H1 (cell line): ENCODE data around the gene MLANA. TPM values are rescaled to one million over a fixed set of nuclear protein-coding genes. Genes with fewer than 3 reads are reported as not detected.

Experiments used
- CTCF ChIA-PET: fragments of 300-600 bp; sonication (Branson Sonifier 250); formaldehyde crosslinking; loops from one replicate; lab custom pipeline; 2021; ENCODE audit not compliant: partially characterized antibody; lab: Charles Lee
- POLR2A ChIA-PET: fragments of 300-600 bp; sonication (Branson Sonifier 250); formaldehyde crosslinking; loops from one replicate; lab custom pipeline; 2021; ENCODE audit warnings: inconsistent platforms; ENCODE audit not compliant: partially characterized antibody; lab: Charles Lee
- DNase-seq, 2 experiments: peaks; one replicate each; pipeline versions ENCODE4 v3.0.0 to v3.0.0-alpha.2; 2010 to 2022; ENCODE audit warnings: low spot score in 2 of 2, low read depth in 1 of 2, mixed read lengths in 1 of 2
- FAIRE-seq: peaks from 2 replicates; lab custom pipeline; 2011; peaks lifted over from hg19 to GRCh38; lab: Jason Lieb, UNC
- H2AFZ ChIP-seq: 2 replicates; pipeline ENCODE4 v1.8.1; 2012; ENCODE audit warnings: low read length, inconsistent platforms
- H2AK5ac ChIP-seq: 2 replicates; pipeline ENCODE4 v1.6.1; 2013; ENCODE audit warnings: low read depth, low read length
- H2BK120ac ChIP-seq: replicated peaks from 2 replicates; pipeline ENCODE3; 2013; ENCODE audit warnings: low read depth, low read length, inconsistent platforms
- H2BK12ac ChIP-seq: 2 replicates; pipeline ENCODE4 v1.6.1; 2013; ENCODE audit warnings: low read depth, low read length
- H2BK15ac ChIP-seq: 2 replicates; pipeline ENCODE4 v1.6.1; 2013; ENCODE audit warnings: low read length
- H2BK20ac ChIP-seq: 2 replicates; pipeline ENCODE4 v1.6.1; 2013; ENCODE audit warnings: low read length
- H2BK5ac ChIP-seq: 2 replicates; pipeline ENCODE4 v1.6.1; 2013; ENCODE audit warnings: low read depth, low read length
- H3K14ac ChIP-seq: 2 replicates; pipeline ENCODE4 v1.6.1; 2013; ENCODE audit warnings: inconsistent platforms; ENCODE audit not compliant: insufficient read length
- H3K18ac ChIP-seq: 2 replicates; pipeline ENCODE4 v1.6.1; 2013; ENCODE audit warnings: low read length; ENCODE audit errors: extremely low read depth
- H3K23ac ChIP-seq: 2 replicates; pipeline ENCODE4 v1.6.1; 2013; ENCODE audit warnings: inconsistent platforms; ENCODE audit not compliant: insufficient read length
- H3K23me2 ChIP-seq: 2 replicates; pipeline ENCODE4 v1.6.1; 2013; ENCODE audit warnings: low read depth, low read length
- H3K27ac ChIP-seq: 2 replicates; pipeline ENCODE4 v1.6.1; 2011; ENCODE audit warnings: low read depth, low read length, inconsistent platforms
- H3K27me3 ChIP-seq, 4 experiments: replicated peaks in 1 of 4; 1 replicate in 1 of 4; 2 replicates in 3 of 4; pipeline versions ENCODE4 v1.6.1 to v1.8.1; 2011 to 2013; ENCODE audit warnings: low read length in 3 of 4, mild to moderate bottlenecking in 3 of 4, inconsistent platforms in 2 of 4, mixed read lengths in 2 of 4, moderate library complexity in 1 of 4; ENCODE audit not compliant: control insufficient read depth in 3 of 4, insufficient read depth in 3 of 4; ENCODE audit errors: extremely low read depth in 1 of 4
- H3K36me3 ChIP-seq, 4 experiments: 2 replicates each; pipeline versions ENCODE4 v1.6.1 to v1.8.1; 2011 to 2013; ENCODE audit warnings: mild to moderate bottlenecking in 4 of 4, low read length in 3 of 4, moderate library complexity in 2 of 4, control low read depth in 1 of 4, inconsistent platforms in 1 of 4; ENCODE audit not compliant: insufficient read depth in 4 of 4, control insufficient read depth in 2 of 4
- H3K4ac ChIP-seq: replicated peaks from 2 replicates; pipeline ENCODE3; 2013; ENCODE audit warnings: low read length, low read depth, mixed read lengths, inconsistent platforms; ENCODE audit not compliant: insufficient read length
- H3K4me1 ChIP-seq, 4 experiments: replicated peaks in 1 of 4; 1 replicate in 1 of 4; 2 replicates in 3 of 4; pipeline versions ENCODE4 v1.6.1 to v1.8.1; 2011 to 2013; ENCODE audit warnings: low read length in 3 of 4, inconsistent platforms in 2 of 4, mixed read lengths in 1 of 4; ENCODE audit not compliant: insufficient read depth in 4 of 4, control insufficient read depth in 3 of 4
- H3K4me2 ChIP-seq, 2 experiments: 2 replicates each; pipeline versions ENCODE4 v1.6.1 to v1.8.1; 2011 to 2013; ENCODE audit warnings: low read depth in 2 of 2, low read length in 2 of 2, control low read depth in 1 of 2, inconsistent platforms in 1 of 2, mild to moderate bottlenecking in 1 of 2; ENCODE audit not compliant: insufficient read depth in 1 of 2
- H3K4me3 ChIP-seq, 4 experiments: fragments of 200-600, 300-600 bp in 1 of 4; sonication (generic), shearing (Covaris generic), sonication (Bioruptor Twin) in 1 of 4; 2 replicates each; pipeline versions ENCODE4 v1.5.1 to v1.8.1; 2011 to 2016; ENCODE audit warnings: low read length in 4 of 4, low read depth in 3 of 4, control low read depth in 2 of 4, inconsistent platforms in 2 of 4, mild to moderate bottlenecking in 2 of 4, mixed read lengths in 1 of 4, moderate library complexity in 1 of 4; ENCODE audit not compliant: insufficient read depth in 2 of 4; ENCODE audit errors: extremely low read depth in 1 of 4
- H3K56ac ChIP-seq: replicated peaks from 2 replicates; pipeline ENCODE3; 2013; ENCODE audit warnings: low read depth, mild to moderate bottlenecking, mixed read lengths, low read length, inconsistent platforms; ENCODE audit not compliant: insufficient read length
- H3K79me1 ChIP-seq: 2 replicates; pipeline ENCODE4 v1.6.1; 2013; ENCODE audit warnings: low read depth, low read length, control low read depth
- H3K79me2 ChIP-seq, 2 experiments: 2 replicates each; pipeline versions ENCODE4 v1.6.1 to v1.8.1; 2012 to 2013; ENCODE audit warnings: low read length in 2 of 2, mild to moderate bottlenecking in 2 of 2, inconsistent platforms in 1 of 2; ENCODE audit not compliant: insufficient read depth in 2 of 2, control insufficient read depth in 1 of 2
- H3K9ac ChIP-seq, 4 experiments: replicated peaks in 1 of 4; 1 replicate in 1 of 4; 2 replicates in 3 of 4; pipeline versions ENCODE4 v1.6.1 to v1.8.1; 2011 to 2013; ENCODE audit warnings: low read depth in 3 of 4, low read length in 3 of 4, control low read depth in 2 of 4, mild to moderate bottlenecking in 2 of 4, moderate library complexity in 2 of 4, inconsistent platforms in 1 of 4; ENCODE audit errors: extremely low read depth in 1 of 4
- H3K9me3 ChIP-seq, 2 experiments: 2 replicates each; pipeline versions ENCODE4 v1.6.1 to v1.8.1; 2012 to 2013; ENCODE audit warnings: mild to moderate bottlenecking in 2 of 2, moderate library complexity in 2 of 2, control low read depth in 1 of 2, inconsistent platforms in 1 of 2, low read depth in 1 of 2, low read length in 1 of 2, mixed read lengths in 1 of 2; ENCODE audit not compliant: insufficient read depth in 2 of 2
- H4K20me1 ChIP-seq, 2 experiments: replicated peaks in 1 of 2; 2 replicates each; pipeline versions ENCODE3 to v1.8.1; 2011 to 2013; ENCODE audit warnings: inconsistent platforms in 2 of 2, low read length in 2 of 2, mild to moderate bottlenecking in 1 of 2; ENCODE audit not compliant: insufficient read depth in 2 of 2, control insufficient read depth in 1 of 2
- H4K5ac ChIP-seq: 2 replicates; pipeline ENCODE4 v1.6.1; 2013; ENCODE audit warnings: low read length, low read depth, mixed read lengths, inconsistent platforms; ENCODE audit not compliant: insufficient read length
- H4K8ac ChIP-seq: 2 replicates; pipeline ENCODE4 v1.8.0; 2013; ENCODE audit warnings: mild to moderate bottlenecking, moderate library complexity, low read length, inconsistent platforms; ENCODE audit not compliant: insufficient read depth; ENCODE audit errors: extremely low read depth
- H4K91ac ChIP-seq: replicated peaks from 2 replicates; pipeline ENCODE3; 2013; ENCODE audit warnings: low read length, mixed read lengths, inconsistent platforms; ENCODE audit not compliant: insufficient read length
- CTBP2 ChIP-seq: IDR thresholded peaks from 2 replicates; pipeline ENCODE4 v1.7.0; 2011; ENCODE audit warnings: borderline replicate concordance, mild to moderate bottlenecking, moderate library complexity, mixed read lengths, low read length; ENCODE audit not compliant: insufficient read depth, insufficient read length
- EP300 ChIP-seq, 2 experiments: IDR thresholded peaks; 1 replicate in 1 of 2; 2 replicates in 1 of 2; pipeline ENCODE4 v1.6.1; 2011 to 2012; ENCODE audit warnings: low read depth in 2 of 2, low read length in 2 of 2, mild to moderate bottlenecking in 2 of 2, borderline replicate concordance in 1 of 2, inconsistent platforms in 1 of 2, moderate library complexity in 1 of 2
- TAF7 ChIP-seq: optimal IDR thresholded peaks from 2 replicates; pipeline ENCODE3; 2011; ENCODE audit warnings: low read depth, mild to moderate bottlenecking, inconsistent platforms, low read length, moderate library complexity, borderline replicate concordance
- WGBS, 2 experiments: shearing (Covaris generic) in 1 of 2; methylation state at CpG; one replicate each; pipeline versions ENCODE4 v1.1.6 to v1.1.7; 2013 to 2015; ENCODE audit warnings: low lambda C conversion rate in 2 of 2, mixed read lengths in 2 of 2, inconsistent platforms in 1 of 2, low coverage in 1 of 2, missing lambda C conversion rate in 1 of 2; ENCODE audit not compliant: insufficient replicate concordance in 2 of 2, insufficient coverage in 1 of 2, insufficient read length in 1 of 2; ENCODE audit errors: extremely low coverage in 1 of 2, missing lambda C conversion rate in 1 of 2; 5-methylcytosine and 5-hydroxymethylcytosine counted together
- polyA plus RNA-seq, 7 experiments: library from polyadenylated mRNA; depleted of rRNA in 3 of 7; stranded (reverse) in 5 of 7; unstranded in 2 of 7; fragments of >200 nt in 5 of 7; fragments of 200-250 nt in 2 of 7; gene quantifications; 1 replicate in 5 of 7; 2 replicates in 1 of 7; 4 replicates in 1 of 7; pipeline versions ENCODE4 v1.2.1 to v1.2.3, GENCODE V29; 2011 to 2013; ENCODE audit warnings: missing spikeins in 2 of 7, mixed read lengths in 2 of 7
- total RNA-seq: library from RNA; stranded (reverse); fragmentation: NEBNext Ultra II Directional; extraction: Animal tissue kit (Norgen Biotek cat#: 25700); gene quantifications from 2 replicates; pipeline ENCODE4 v1.2.1, GENCODE V29; 2021

MLANA gene
- total and polyA plus RNA-seq, 2 of the 8 experiments (the other 6 are each of a cell fraction or from before 2014, with no cell fraction given), result not detected

DNA sequence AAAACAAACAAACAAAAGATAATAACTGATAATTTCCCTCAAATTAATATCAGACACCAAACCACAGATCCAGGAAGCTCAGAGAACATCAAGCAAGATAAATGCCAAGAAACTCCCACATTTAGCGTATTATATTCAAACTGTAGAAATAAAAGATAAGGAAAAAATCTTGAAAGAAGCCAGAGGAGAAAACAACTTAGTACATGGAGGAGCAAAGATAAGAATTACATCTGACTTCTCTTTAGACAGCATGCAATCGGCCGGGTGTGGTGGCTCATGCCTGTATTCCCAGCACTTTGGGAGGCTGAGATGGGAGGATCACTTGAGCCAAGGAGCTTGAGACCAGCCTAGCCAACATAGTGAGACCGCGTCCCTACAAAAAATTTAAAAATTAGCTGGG, 17.2 kb upstream of the MLANA start:
- Histone ChIP-seq H3K9ac (no peak overlapping the region), H2BK120ac (no peak overlapping the region), H2AFZ (no peak overlapping the region), H3K4me2 (no peak overlapping the region), H2BK20ac (no peak overlapping the region), H2BK12ac (no peak overlapping the region), H2BK5ac (no peak overlapping the region), H3K4ac (no peak overlapping the region), H3K4me1 (0 out of 7 replicates have a peak, but pooled peaks cover 0 to 3% (median 1%) of the 10 kb centered on the region in 4 experiments), H2AK5ac (no peak overlapping the region), H3K4me3 (no peak overlapping the region), H2BK15ac (no peak overlapping the region), H3K36me3 (no peaks in the 10 kb centered on the region), H3K79me1 (no peaks in the 10 kb centered on the region), H3K14ac (no peak overlapping the region), H3K56ac (no peak overlapping the region), H3K23ac (no peak overlapping the region), H3K79me2 (no peaks in the 10 kb centered on the region), H3K23me2 (no peaks in the 10 kb centered on the region), H3K9me3 (no peaks in the 10 kb centered on the region), H3K27me3 (no peaks in the 10 kb centered on the region), H4K91ac (no peak overlapping the region), H4K8ac (no peak overlapping the region), H4K20me1 (no peaks in the 10 kb centered on the region), H3K27ac (no peak overlapping the region), H3K18ac (no peak overlapping the region), H4K5ac (no peak overlapping the region)
- ChIA-PET POLR2A (no interaction called here), CTCF (interaction anchor here (0.7 to 3.0 kb wide), 4 partner anchors 13 to 113 kb away, joined by 3 to 20 read pairs (median 4); no protein-coding TSS in a partner anchor)
- TF ChIP-seq CTBP2 (no peak), TAF7 (no peak), EP300 (IDR thresholded peaks at IDR 0.05; ENCODE audit: borderline replicate concordance in 1 of 2, low read depth in 2 of 2, low read length in 2 of 2) (no peak)
- DNase-seq, result no peak
- FAIRE-seq, result no peak
- 91% methylated on average over 5 of the region's 5 CpGs; no CpG with 5 or more reads in 1 of the 2 experiments for WGBS, 2 experiments
